Ovary (tissue), 9 donors: ENCODE measurements around the gene FILIP1L. TPM values are rescaled to one million over a fixed set of nuclear protein-coding genes. Genes with fewer than 3 reads are reported as not detected.

Experiments used
- DNase-seq, 5 donors: peaks; one replicate each; pipeline ENCODE4 v3.0.0-alpha.2; 2019 to 2020
- H3K27ac ChIP-seq, 2 donors: fragments of 200-600 bp; one replicate each; pipeline versions ENCODE4 v1.5.1 to v1.8.0; 2019 to 2022
- H3K27me3 ChIP-seq: fragments of 200-600 bp; one replicate; pipeline ENCODE4 v1.8.0; 2022
- H3K36me3 ChIP-seq: fragments of 200-600 bp; sonication (generic); one replicate; pipeline ENCODE4 v1.5.1; 2019
- H3K4me1 ChIP-seq: one replicate; pipeline ENCODE4 v1.8.1; 2013; ENCODE audit warnings: mild to moderate bottlenecking, moderate library complexity; ENCODE audit not compliant: insufficient read depth
- H3K4me3 ChIP-seq: fragments of 200-600 bp; sonication (generic); one replicate; pipeline ENCODE4 v1.5.1; 2017
- H3K9me3 ChIP-seq, 2 donors: fragments of 200-600 bp in 1 of 2; sonication (generic) in 1 of 2; one replicate each; pipeline versions ENCODE4 v1.5.1 to v1.8.1; 2013 to 2019; ENCODE audit warnings: mild to moderate bottlenecking in 1 of 2, moderate library complexity in 1 of 2
- CTCF ChIP-seq, 3 donors: fragments of 450-650 bp in 2 of 3; fragments of 200-600 bp in 1 of 3; IDR thresholded peaks; one replicate each; pipeline versions ENCODE4 v1.5.1 to v1.8.0; 2016 to 2022; ENCODE audit warnings: antibody characterized with exemption in 3 of 3, mild to moderate bottlenecking in 1 of 3
- EP300 ChIP-seq: sonication (generic); formaldehyde crosslinking; IDR thresholded peaks from one replicate; pipeline ENCODE4 v1.6.1; 2017; ENCODE audit warnings: antibody characterized with exemption
- POLR2A ChIP-seq: fragments of 450-650 bp; IDR thresholded peaks from one replicate; pipeline ENCODE4 v1.6.1; 2017; ENCODE audit warnings: antibody characterized with exemption, mild to moderate bottlenecking, moderate library complexity
- WGBS, 3 donors: extraction: QIAGEN DNeasy Blood & Tissue Kit in 1 of 3; methylation state at CpG; one replicate each; pipeline versions ENCODE4 v1.1.5 to v1.1.7; 2013 to 2017; 5-methylcytosine and 5-hydroxymethylcytosine counted together
- intact Hi-C, 4 donors: fragments of 100-400 bp; cut with DNase I; formaldehyde crosslinking; loops; one replicate each; pipeline versions ENCODE4 v1.11.0 to v1.15.1; 2022 to 2023
- polyA plus RNA-seq, 2 donors: library from polyadenylated mRNA; stranded (reverse); fragments of 200-250 nt in 1 of 2; fragments of 350-450 nt in 1 of 2; fragmentation: Illumina TruSeq in 1 of 2; extraction: RNeasy Lipid Tissue Mini Kit (QIAGEN cat#74804) in 1 of 2; gene quantifications; one replicate each; pipeline ENCODE4 v1.2.3, GENCODE V29; 2013 to 2014
- total RNA-seq, 7 donors: library from RNA; depleted of rRNA in 2 of 7; stranded (reverse); fragments of >200 nt in 2 of 7; fragmentation: NEBNext Ultra II Directional in 3 of 7; extraction: Animal tissue kit (Norgen Biotek cat#: 25700) in 3 of 7; gene quantifications; one replicate each; pipeline versions ENCODE4 v1.1.0 to v1.2.4, GENCODE V29; 2016 to 2023
- donor health status: DM: no; HTN: no; CAD: no; lungs with moderate emphysema.
- donor health status: DM: no; HTN: no; CAD: no.
- donor health status: Bipolar disorder and iron deficiency.
- donor health status: DM: yes; HTN: yes; CAD: no.
- donor health status: DM: no; HTN: no; CAD: no.
- donor health status: DM: yes; HTN: yes; CAD: no.

The FILIP1L gene
- total and polyA plus RNA-seq, 9 donors, result 23.7 to 174 (median 110) TPM

- DNase-seq, result no peak
- intact Hi-C loops, result no loop called here
- Histone ChIP-seq H3K4me3 (no peak overlapping the region), H3K36me3 (no peaks in the 10 kb centered on the region), H3K4me1 (peaks cover 8% of the 10 kb centered on the region), H3K27ac (no peak overlapping the region), H3K27me3 (no peaks in the 10 kb centered on the region), H3K9me3 (no peaks in the 10 kb centered on the region)
- WGBS, 3 donors, result 85 to 93% (median 92%) methylated on average over 1 of the region's 1 CpG
- TF ChIP-seq EP300 (no peak), CTCF (IDR thresholded peaks at IDR 0.05) (no peak), POLR2A (no peak)
Observed at GRCh38 chr3:100030914-100031425, 83.3 kb downstream of the FILIP1L start.

GRCh38 chr3:100030346-100030745 lies 84.0 kb downstream of the FILIP1L start:
- Histone ChIP-seq H3K4me1 (peaks cover 8% of the 10 kb centered on the region), H3K27me3 (no peaks in the 10 kb centered on the region), H3K36me3 (no peaks in the 10 kb centered on the region), H3K4me3 (no peak overlapping the region), H3K27ac (no peak overlapping the region), H3K9me3 (no peaks in the 10 kb centered on the region)
- 87 to 99% (median 97%) methylated on average over 3 of the region's 3 CpGs for WGBS, 3 donors
- intact Hi-C loops, result no loop called here
- no peak for TF ChIP-seq EP300
- no peak for TF ChIP-seq CTCF (IDR thresholded peaks at IDR 0.05)
- no peak for TF ChIP-seq POLR2A
- DNase-seq, result no peak

GRCh38 chr3:100029689-100030088 lies 84.6 kb downstream of the FILIP1L start:
- intact Hi-C loops, result loop anchor here in 2 of 4 donors (10.0 kb wide), 2 partner anchors 45 to 155 kb away; no protein-coding TSS in a partner anchor
- TF ChIP-seq POLR2A (no peak), EP300 (no peak), CTCF (IDR thresholded peaks at IDR 0.05) (no peak)

GRCh38 chr3:100029052-100029451 lies 85.2 kb downstream of the FILIP1L start:
- no peak for TF ChIP-seq CTCF (IDR thresholded peaks at IDR 0.05)
- TF ChIP-seq EP300, result no peak
- no peak for TF ChIP-seq POLR2A
- intact Hi-C loops, result loop anchor here in 2 of 4 donors (10.0 kb wide), 2 partner anchors 46 to 154 kb away; no protein-coding TSS in a partner anchor
- H3K4me1 ChIP-seq, result peaks cover 9% of the 10 kb centered on the region

More at GRCh38 chr3:100029689-100030088, 84.6 kb downstream of the FILIP1L start:
- H3K4me3 ChIP-seq, result no peak overlapping the region
- DNase-seq, result no peak
- no peaks in the 10 kb centered on the region for H3K27me3 ChIP-seq
- no peak overlapping the region for H3K27ac ChIP-seq
- no peaks in the 10 kb centered on the region for H3K36me3 ChIP-seq
- 45 to 54% (median 52%) methylated on average over 2 of the region's 2 CpGs for WGBS, 3 donors
- H3K4me1 ChIP-seq, result peaks cover 9% of the 10 kb centered on the region
- no peaks in the 10 kb centered on the region for H3K9me3 ChIP-seq

More at GRCh38 chr3:100029052-100029451, 85.2 kb downstream of the FILIP1L start:
- Histone ChIP-seq H3K27ac (no peak overlapping the region), H3K36me3 (no peaks in the 10 kb centered on the region), H3K4me3 (no peak overlapping the region), H3K9me3 (no peaks in the 10 kb centered on the region), H3K27me3 (no peaks in the 10 kb centered on the region)
- WGBS, 3 donors, result 92 to 96% (median 93%) methylated on average over 1 of the region's 1 CpG
- no peak for DNase-seq
